Right atrium auricular region (tissue), 2 donors: ENCODE measurements around the gene CNTNAP5. TPM values are rescaled to one million over a fixed set of nuclear protein-coding genes. Genes with fewer than 3 reads are reported as not detected.

Experiments used
- DNase-seq: peaks from one replicate; pipeline ENCODE4 v3.0.0-alpha.2; 2019; ENCODE audit warnings: low spot score
- H3K27ac ChIP-seq, 2 donors: fragments of 200-600 bp; sonication (generic); 1 replicate in 1 of 2; 2 replicates in 1 of 2; pipeline ENCODE4 v1.5.1; 2016 to 2019
- H3K27me3 ChIP-seq, 2 donors: fragments of 200-600 bp; sonication (generic); one replicate each; pipeline versions ENCODE4 v1.5.1 to v1.6.0; 2017 to 2019
- H3K36me3 ChIP-seq: fragments of 200-600 bp; sonication (generic); one replicate; pipeline ENCODE4 v1.5.1; 2016
- H3K4me1 ChIP-seq, 2 donors: fragments of 200-600 bp; sonication (generic); one replicate each; pipeline versions ENCODE4 v1.5.1 to v1.6.0; 2017 to 2019
- H3K4me3 ChIP-seq, 2 donors: fragments of 200-600 bp; sonication (generic); 1 replicate in 1 of 2; 2 replicates in 1 of 2; pipeline ENCODE4 v1.5.1; 2017 to 2019; ENCODE audit warnings: mild to moderate bottlenecking in 1 of 2, moderate library complexity in 1 of 2
- H3K9me3 ChIP-seq, 2 donors: fragments of 200-600 bp; sonication (generic); one replicate each; pipeline ENCODE4 v1.5.1; 2019
- total RNA-seq, 2 donors: library from RNA; depleted of rRNA; stranded (reverse); fragments of >200 nt; gene quantifications; one replicate each; pipeline ENCODE4 v1.1.0, GENCODE V29; 2016
- TF ChIP-seq, protein P1 (sequence below), 2 donors: fragments of 200-600 bp; sonication (generic); IDR thresholded peaks; one replicate each; pipeline ENCODE4 v1.5.1; 2019; ENCODE audit warnings: antibody characterized with exemption in 2 of 2

Gene CNTNAP5
- total RNA-seq, 2 donors from 2014 or later = not detected

- H3K4me3 ChIP-seq = no peak overlapping the region
- no peak for DNase-seq
- TF ChIP-seq, protein P1, sequence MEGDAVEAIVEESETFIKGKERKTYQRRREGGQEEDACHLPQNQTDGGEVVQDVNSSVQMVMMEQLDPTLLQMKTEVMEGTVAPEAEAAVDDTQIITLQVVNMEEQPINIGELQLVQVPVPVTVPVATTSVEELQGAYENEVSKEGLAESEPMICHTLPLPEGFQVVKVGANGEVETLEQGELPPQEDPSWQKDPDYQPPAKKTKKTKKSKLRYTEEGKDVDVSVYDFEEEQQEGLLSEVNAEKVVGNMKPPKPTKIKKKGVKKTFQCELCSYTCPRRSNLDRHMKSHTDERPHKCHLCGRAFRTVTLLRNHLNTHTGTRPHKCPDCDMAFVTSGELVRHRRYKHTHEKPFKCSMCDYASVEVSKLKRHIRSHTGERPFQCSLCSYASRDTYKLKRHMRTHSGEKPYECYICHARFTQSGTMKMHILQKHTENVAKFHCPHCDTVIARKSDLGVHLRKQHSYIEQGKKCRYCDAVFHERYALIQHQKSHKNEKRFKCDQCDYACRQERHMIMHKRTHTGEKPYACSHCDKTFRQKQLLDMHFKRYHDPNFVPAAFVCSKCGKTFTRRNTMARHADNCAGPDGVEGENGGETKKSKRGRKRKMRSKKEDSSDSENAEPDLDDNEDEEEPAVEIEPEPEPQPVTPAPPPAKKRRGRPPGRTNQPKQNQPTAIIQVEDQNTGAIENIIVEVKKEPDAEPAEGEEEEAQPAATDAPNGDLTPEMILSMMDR (IDR thresholded peaks at IDR 0.05) = no peak
Observed at GRCh38 chr2:124153713-124154112, 128.6 kb downstream of the CNTNAP5 start.

DNA sequence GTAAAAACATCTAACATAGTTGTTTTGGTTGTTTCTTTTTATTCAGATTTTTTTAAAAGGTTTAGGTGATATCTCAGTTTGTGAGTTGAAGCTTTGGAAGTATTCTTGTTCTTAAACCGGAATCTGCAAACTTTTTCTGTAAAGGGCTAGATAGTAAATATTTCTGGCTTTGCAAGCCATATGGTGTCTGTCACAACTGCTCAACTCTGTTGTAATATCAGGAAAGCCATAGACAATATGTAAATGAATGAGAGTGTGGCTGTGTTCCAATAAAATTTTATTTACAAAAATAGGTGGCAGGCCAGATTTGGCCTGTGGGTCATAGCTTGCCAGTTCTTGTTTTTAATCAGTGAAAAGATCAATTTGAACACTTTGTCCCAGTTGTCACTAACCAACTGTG is 134.1 kb downstream of the CNTNAP5 start:
- Histone ChIP-seq H3K9me3 (no peaks in the 10 kb centered on the region), H3K4me3 (no peak overlapping the region)
- DNase-seq = no peak

More at GRCh38 chr2:124153713-124154112, 128.6 kb downstream of the CNTNAP5 start:
- Histone ChIP-seq H3K4me1 (no peaks in the 10 kb centered on the region), H3K36me3 (no peaks in the 10 kb centered on the region), H3K27ac (no peak overlapping the region), H3K9me3 (no peaks in the 10 kb centered on the region), H3K27me3 (no peaks in the 10 kb centered on the region)

GRCh38 chr2:124161542-124161941 is 136.5 kb downstream of the CNTNAP5 start:
- H3K36me3 ChIP-seq = no peaks in the 10 kb centered on the region
- H3K27me3 ChIP-seq = no peaks in the 10 kb centered on the region
- no peak overlapping the region for H3K4me3 ChIP-seq
- H3K4me1 ChIP-seq = no peaks in the 10 kb centered on the region
- H3K9me3 ChIP-seq = no peaks in the 10 kb centered on the region
- TF ChIP-seq, protein P1 (IDR thresholded peaks at IDR 0.05) = no peak
- DNase-seq = no peak
- no peak overlapping the region for H3K27ac ChIP-seq

More for the DNA sequence above, 134.1 kb downstream of the CNTNAP5 start:
- no peaks in the 10 kb centered on the region for H3K36me3 ChIP-seq
- no peaks in the 10 kb centered on the region for H3K4me1 ChIP-seq
- no peak overlapping the region for H3K27ac ChIP-seq
- TF ChIP-seq, protein P1 (IDR thresholded peaks at IDR 0.05) = no peak
- no peaks in the 10 kb centered on the region for H3K27me3 ChIP-seq

- no peaks in the 10 kb centered on the region for H3K36me3 ChIP-seq
- H3K4me3 ChIP-seq = no peak overlapping the region
- H3K27me3 ChIP-seq = no peaks in the 10 kb centered on the region
- no peaks in the 10 kb centered on the region for H3K9me3 ChIP-seq
- no peak overlapping the region for H3K27ac ChIP-seq
- TF ChIP-seq, protein P1 (IDR thresholded peaks at IDR 0.05) = no peak
- no peaks in the 10 kb centered on the region for H3K4me1 ChIP-seq
- DNase-seq = no peak
Observed at GRCh38 chr2:124162256-124162655, 137.2 kb downstream of the CNTNAP5 start.

DNA sequence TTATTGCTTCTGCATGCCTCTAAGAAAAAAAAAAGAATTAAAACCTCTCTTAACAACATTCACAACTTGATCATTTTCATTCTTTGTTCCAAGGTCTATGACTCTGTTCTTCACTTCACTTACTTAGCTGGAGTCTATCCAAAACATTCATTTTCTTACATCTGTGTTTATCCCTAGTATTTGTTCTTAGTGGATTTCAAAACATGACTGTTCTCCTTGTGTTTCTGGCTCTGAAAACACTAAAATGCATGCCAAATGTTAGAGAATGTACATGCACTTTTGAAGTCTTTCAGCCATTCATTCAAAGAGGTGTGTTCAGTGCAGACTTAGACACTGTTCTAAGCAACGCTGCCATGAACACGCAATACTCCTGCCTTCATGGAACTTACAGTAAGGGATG is 138.8 kb downstream of the CNTNAP5 start:
- TF ChIP-seq, protein P1 (IDR thresholded peaks at IDR 0.05) = no peak
- no peaks in the 10 kb centered on the region for H3K36me3 ChIP-seq
- H3K27me3 ChIP-seq = no peaks in the 10 kb centered on the region
- no peaks in the 10 kb centered on the region for H3K9me3 ChIP-seq
- H3K4me3 ChIP-seq = no peak overlapping the region
- no peaks in the 10 kb centered on the region for H3K4me1 ChIP-seq
- DNase-seq = no peak
- H3K27ac ChIP-seq = no peak overlapping the region

DNA sequence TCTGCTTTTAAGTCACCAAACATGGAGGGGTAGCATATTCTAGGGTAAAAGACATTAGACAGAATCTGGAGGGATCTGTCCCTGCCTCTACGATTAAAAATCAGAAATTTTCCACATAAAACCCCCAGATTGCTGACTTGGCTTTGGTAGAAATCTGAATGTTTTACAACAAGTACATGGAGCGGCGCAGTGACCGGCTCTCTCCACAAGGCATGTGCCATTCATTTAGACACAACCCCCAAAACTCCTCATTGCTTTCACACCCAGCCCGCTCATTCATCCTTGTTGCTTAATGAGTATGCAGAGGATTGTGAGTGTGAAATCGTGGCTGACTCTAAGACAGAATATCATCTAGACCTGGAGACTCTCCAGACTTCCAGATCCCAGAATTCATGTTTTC is 140.6 kb downstream of the CNTNAP5 start:
- H3K4me3 ChIP-seq = no peak overlapping the region
- H3K36me3 ChIP-seq = no peaks in the 10 kb centered on the region
- TF ChIP-seq, protein P1 (IDR thresholded peaks at IDR 0.05) = no peak
- H3K27me3 ChIP-seq = no peaks in the 10 kb centered on the region
- no peaks in the 10 kb centered on the region for H3K4me1 ChIP-seq
- no peaks in the 10 kb centered on the region for H3K9me3 ChIP-seq
- no peak for DNase-seq
- H3K27ac ChIP-seq = no peak overlapping the region
